Hindlimb muscle (tissue), 1 donor: ENCODE measurements around the gene CCDC136. TPM values are rescaled to one million over a fixed set of nuclear protein-coding genes. Genes with fewer than 3 reads are reported as not detected.

Experiments used
- DNase-seq: peaks from one replicate; pipeline ENCODE4 v3.0.0-alpha.2; 2013
- polyA plus RNA-seq: library from polyadenylated mRNA; unstranded; fragments of 120-200 nt; gene quantifications from one replicate; pipeline ENCODE4 v1.2.1, GENCODE V29; 2013; ENCODE audit not compliant: insufficient read length

The CCDC136 gene
- polyA plus RNA-seq, 1 donor, result 19.1 TPM

DNA sequence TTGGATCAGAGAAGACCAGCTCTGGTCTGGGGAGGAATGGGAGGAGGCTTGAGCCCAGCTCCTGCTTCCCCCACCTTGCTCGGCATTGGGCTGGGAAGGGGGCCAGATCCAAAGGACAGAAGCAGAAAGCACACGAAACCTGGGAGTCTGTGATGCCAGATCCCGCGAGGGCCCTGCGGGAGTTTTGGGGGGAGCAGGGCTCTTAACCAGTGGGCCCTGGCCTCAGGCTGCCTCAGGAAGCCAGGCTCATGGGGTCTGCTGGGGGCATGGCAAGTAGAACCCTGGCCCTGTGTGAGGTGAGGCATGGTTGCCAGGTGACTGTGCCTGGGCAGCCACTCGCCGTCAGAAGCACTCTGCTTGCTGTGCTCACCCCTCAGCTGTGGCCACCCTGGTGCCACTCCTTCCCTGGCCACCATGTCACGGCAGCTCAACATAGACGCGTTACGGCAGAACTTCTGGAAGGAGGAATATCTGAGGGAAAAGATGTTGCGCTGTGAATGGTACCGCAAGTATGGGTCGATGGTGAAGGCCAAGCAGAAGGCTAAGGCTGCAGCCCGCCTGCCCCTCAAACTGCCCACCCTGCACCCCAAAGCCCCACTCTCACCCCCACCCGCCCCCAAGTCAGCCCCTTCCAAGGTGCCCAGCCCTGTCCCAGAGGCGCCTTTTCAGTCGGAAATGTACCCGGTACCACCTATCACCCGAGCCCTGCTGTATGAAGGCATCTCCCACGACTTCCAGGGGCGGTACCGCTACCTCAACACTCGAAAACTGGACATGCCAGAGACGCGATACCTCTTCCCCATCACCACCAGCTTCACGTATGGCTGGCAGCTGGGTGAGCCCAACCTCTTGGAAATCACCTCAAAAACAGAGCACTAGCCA is 74.5 kb downstream of the CCDC136 start:
- DNase-seq, result no peak

DNA sequence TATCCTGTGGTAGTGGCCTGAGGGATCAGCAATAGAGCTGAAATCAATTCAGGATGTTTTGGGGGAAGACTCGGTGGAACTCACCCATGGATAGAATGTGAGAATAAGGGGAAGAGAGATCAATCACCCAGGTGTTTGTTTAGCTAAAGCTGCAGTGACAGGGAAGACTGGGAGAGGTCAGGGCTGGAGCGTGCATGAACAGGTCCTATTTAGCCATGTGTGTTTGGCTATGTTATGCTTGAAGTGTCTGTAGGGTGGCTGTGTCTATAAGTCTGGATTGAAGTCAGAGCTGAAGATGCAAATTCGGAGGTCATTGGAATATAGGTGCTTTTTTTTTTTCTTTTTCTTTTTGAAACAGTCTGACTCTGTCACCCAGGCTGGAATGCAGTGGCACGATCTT is 75.5 kb downstream of the CCDC136 start:
- DNase-seq, result no peak

DNA sequence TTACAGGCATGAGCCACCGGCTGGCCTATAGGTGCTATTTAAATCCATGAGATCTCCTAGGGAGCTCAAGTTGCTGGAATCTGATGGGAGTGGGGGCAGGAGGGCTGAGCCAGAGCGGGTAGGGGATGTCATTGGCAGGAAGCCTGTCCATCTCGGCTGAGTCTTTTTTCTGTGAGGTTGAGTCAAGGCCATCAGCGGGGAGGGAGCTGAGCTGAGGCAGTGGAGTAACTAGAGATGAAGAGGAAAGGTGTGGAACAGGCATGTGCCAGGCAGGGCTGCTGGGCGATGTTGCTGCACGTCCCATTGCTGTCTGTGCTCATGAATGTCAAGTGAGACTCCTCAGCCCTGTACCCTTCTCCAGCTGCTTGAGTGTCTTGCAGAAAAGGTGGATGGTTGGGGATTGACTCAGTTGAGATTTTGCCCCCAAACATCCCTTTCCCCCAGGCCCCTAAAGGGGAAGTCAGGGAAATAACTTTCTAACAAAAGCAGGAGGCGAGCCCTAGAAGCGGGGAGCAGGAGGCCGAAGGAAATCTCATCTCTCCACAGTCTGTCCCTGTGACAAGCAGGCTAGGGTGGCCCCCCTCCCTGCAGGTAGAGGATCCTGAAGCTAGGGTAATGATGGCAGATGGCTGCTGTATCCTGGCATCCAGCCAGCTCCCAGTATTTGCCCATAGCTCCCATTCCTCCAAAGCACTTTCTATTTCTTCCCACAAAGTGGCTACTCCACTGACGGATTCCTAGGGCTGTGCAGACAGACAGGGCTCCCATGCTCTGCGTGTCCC is 76.3 kb downstream of the CCDC136 start:
- no peak for DNase-seq

DNA sequence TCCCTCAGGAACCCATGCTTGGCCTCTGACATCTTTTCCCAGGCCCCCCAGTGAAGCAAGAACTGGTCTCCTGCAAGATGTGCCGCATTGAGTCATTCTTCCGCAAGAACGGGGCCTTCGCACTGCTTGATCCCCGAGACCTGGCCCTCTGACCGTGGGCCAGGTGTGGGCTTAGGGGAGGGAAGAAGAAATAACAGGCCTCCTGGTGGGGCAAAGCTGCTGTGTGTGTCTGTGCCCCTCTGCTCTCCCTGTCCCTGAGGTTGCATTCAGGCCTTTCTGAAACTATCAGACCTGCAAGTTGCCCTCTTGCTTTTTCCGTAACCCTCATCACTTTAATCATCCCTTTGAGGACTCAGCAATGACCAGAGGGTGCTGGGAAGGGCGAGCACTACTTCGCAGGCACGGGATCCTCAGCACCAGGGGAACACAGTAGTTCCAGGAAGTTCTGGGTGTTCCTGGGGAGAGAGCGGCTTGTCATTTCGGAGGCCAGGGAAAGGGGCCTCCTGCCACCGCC is 76.9 kb downstream of the CCDC136 start:
- no peak for DNase-seq

DNA sequence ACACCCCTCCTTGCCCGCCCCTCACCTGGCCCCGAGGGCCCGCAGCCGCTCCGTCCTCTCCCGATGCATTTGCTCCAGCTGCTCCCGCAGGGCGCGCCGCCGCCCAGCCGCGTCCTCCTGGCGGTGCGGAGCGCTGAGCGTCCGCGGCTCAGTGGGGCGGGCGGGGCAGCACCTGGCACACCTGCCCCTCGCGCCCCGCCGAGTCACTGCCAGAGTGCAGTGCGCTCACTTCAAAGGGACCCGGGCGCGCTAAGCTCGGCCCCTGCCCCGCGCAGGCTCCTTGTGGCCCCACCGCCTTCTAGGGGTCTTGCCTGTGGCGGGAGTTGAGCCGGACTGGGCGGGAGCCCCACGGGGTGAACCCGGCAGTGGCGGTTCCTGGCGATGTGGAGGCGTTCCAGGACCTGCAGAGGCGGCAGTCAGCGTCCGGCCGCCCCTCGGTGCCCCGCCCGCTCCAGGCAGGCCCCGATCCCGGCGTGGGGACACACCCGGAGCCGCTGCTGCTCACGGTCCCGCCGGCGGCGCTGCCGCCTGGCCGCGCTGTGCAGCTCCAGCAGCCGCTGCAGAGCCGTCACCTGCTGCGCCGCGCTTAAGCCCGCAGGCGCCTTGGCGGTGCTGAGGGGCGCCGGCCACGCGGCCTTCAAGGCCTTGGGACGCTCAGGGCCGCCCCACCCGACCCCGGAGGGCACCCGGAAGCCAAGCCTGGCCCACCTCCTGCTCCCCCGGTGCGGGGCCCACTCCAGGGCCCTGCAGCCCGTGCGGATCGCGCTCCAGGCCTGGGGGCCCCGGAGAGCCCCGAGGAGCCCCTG is 77.6 kb downstream of the CCDC136 start:
- DNase-seq, result peak; percentile 67

DNA sequence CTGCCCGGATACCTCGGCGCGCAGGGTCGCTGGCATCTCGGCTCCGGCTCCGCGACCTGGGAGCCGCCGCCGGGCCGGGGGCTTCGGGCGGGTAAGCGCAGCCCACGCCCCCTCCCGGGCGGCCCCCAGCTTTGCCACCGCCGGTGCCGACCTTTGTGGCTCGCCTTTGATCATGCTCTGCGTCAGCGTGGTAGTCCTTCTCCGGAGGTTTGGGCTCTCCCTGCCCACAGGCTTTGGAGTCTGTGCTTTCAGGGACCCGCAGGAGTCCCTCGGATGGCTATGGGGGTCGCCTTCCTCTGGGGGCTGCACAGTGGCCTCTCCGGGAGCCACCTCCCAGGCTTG is 78.1 kb downstream of the CCDC136 start:
- DNase-seq, result no peak

DNA sequence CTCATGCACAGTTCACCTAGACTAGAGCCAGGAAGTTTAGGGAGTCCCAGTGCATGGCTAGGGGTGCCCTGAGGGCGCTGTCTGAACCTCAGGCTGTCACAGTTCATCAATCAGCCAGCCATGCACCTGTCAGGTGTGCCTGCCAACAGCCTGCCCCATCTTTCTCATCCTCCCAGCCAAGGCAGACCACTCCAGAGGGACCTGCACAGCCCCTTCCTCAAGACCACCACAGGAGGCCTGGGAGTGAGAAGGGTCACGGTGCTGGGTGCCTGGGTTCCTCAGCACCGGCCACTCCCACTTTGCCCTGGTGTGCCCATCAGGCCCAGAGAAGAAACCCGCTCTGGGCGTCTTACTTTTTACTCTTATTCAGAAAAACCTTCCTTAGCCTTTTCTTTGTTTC is 79.3 kb downstream of the CCDC136 start:
- no peak for DNase-seq

Other genes starting within 250 kb of the CCDC136 start
- 2.1 TPM for gene GARIN1A, start 119.7 kb upstream of the CCDC136 start, polyA plus RNA-seq
- 214 TPM for gene CALU, start 52.6 kb upstream of the CCDC136 start, polyA plus RNA-seq
- gene OPN1SW, start 16.2 kb upstream of the CCDC136 start, polyA plus RNA-seq, result 2.2 TPM
- gene FLNC, start 38.4 kb downstream of the CCDC136 start, polyA plus RNA-seq, result 823 TPM
- gene ATP6V1F, start 70.9 kb downstream of the CCDC136 start, polyA plus RNA-seq, result 121 TPM
- 2.2 TPM for gene KCP, start 118.7 kb downstream of the CCDC136 start, polyA plus RNA-seq
- gene IRF5, start 146.0 kb downstream of the CCDC136 start, polyA plus RNA-seq, result 3.1 TPM